HT-29 (cell line): Measurements from ENCODE around the gene ZNF506. TPM values are rescaled to one million over a fixed set of nuclear protein-coding genes. Genes with fewer than 3 reads are reported as not detected.
"Not testable (repeated sequence)": the region's sequence is repeated elsewhere in the genome, so short reads cannot be mapped to it uniquely, and the experiment has no call there.

ENCODE experiments used
- DNase-seq: peaks from one replicate; pipeline ENCODE4 v3.0.0-alpha.2; 2015; ENCODE audit warnings: low spot score
- small RNA-seq: library from RNA; depleted of rRNA; stranded (forward); fragments of <200 nt; gene quantifications from one replicate; pipeline ENCODE3, GENCODE V24; 2014
- total RNA-seq: library from RNA; depleted of rRNA; stranded (reverse); fragments of >200 nt; shearing (Covaris generic); gene quantifications from 2 replicates; pipeline ENCODE4 v1.2.3, GENCODE V29; 2014; rRNA removed

ZNF506 gene
- total RNA-seq, 1 experiment from 2014 or later: 1.8 TPM

- no peak for DNase-seq
Observed at GRCh38 chr19:19745496-19746285, 75.9 kb downstream of the ZNF506 start.

GRCh38 chr19:19744641-19745040 lies 76.9 kb downstream of the ZNF506 start:
- no peak for DNase-seq

GRCh38 chr19:19743921-19744320 lies 77.6 kb downstream of the ZNF506 start:
- not testable (repeated sequence) for DNase-seq

- no peak for DNase-seq
Observed at GRCh38 chr19:19743176-19743575, 78.4 kb downstream of the ZNF506 start.

- no peak for DNase-seq
Observed at GRCh38 chr19:19742773-19743172, 78.8 kb downstream of the ZNF506 start.

Small RNA genes within 50 kb of the gene (small RNA-seq; reads per million reads assigned to genes)
- not detected for gene AC011477.5

Other genes with a start within 250 kb of the ZNF506 start
- 2.5 and 3.3 TPM in 2 replicates for gene PBX4, start 203.1 kb downstream of the ZNF506 start, total RNA-seq
- 14.1 and 16.2 TPM in 2 replicates for gene LPAR2, start 193.5 kb downstream of the ZNF506 start, total RNA-seq
- 15.9 and 19.3 TPM in 2 replicates for gene GMIP, start 178.1 kb downstream of the ZNF506 start, total RNA-seq
- gene ATP13A1, start 158.1 kb downstream of the ZNF506 start, total RNA-seq: 38.8 and 42.0 TPM in 2 replicates
- 2.0 and 4.6 TPM in 2 replicates for gene ZNF101, start 152.9 kb downstream of the ZNF506 start, total RNA-seq
- 0.26 and 0.38 TPM in 2 replicates for gene ZNF14, start 88.6 kb downstream of the ZNF506 start, total RNA-seq
- 0.05 and 0.16 TPM in 2 replicates for gene ZNF253, start 44.1 kb upstream of the ZNF506 start, total RNA-seq
- 0.03 TPM in 1 of 2 replicates, not detected in the other for gene ZNF93, start 79.2 kb upstream of the ZNF506 start, total RNA-seq
- gene ZNF682, start 217.8 kb upstream of the ZNF506 start, total RNA-seq: not detected in 2 replicates